Stimulated activated naive CD4-positive, alpha-beta T cell (primary cell): ENCODE results near the gene SERINC5.
"Not testable (repeated sequence)": the region's sequence is repeated elsewhere in the genome, so short reads cannot be mapped to it uniquely, and the experiment has no call there.

Source experiments
- DNase-seq, 6 experiments: peaks; one replicate each; lab custom pipeline; 2025; lab: John Stamatoyannopoulos, UW

Gene SERINC5

DNA sequence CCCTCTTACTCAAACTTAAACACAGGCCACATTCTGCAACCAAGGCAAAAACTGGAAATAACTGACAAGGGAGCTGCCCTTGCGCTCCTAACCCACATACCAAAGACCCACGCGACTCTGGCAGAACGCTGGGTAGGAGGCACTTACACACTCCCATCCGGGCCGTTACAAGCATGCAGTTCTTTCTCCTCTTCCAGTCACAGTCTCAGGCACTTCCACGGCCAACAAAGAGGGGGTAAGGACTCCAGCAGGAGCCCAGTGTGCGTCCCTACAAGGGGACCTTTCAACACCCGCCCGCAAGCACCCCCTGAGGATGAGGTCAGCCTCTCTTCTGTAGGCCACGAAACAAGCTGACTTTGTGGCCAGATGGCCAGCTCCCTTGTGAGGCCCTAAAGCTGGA is 57.4 kb downstream of the SERINC5 start:
- no peak for DNase-seq

DNA sequence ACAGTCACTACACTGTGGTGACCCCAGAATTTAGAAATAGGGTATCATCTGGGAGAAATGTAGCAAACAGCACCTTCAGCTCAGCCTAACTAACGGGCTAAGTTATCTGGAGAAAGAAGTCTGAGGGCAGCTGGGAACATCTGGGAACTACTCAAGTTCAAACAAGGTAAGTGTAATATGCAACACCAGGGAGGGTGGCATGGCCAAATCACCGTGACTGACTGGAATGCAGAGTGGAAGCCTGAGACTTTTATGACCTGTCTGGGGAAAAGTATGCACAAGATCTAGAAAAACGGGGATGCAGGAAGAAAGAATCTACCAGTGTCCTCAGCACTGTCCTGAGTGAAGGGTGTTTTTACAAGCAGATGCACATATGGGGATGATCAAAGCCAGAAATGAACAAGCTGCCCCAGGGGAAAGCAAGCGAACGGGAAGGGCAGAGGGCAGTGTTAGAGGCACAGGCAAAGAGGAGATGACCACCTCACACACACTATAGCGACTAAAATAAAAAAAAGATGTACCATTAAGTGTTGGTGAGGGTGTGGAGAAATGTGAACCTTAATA is 59.9 kb downstream of the SERINC5 start:
- no peak for DNase-seq

DNA sequence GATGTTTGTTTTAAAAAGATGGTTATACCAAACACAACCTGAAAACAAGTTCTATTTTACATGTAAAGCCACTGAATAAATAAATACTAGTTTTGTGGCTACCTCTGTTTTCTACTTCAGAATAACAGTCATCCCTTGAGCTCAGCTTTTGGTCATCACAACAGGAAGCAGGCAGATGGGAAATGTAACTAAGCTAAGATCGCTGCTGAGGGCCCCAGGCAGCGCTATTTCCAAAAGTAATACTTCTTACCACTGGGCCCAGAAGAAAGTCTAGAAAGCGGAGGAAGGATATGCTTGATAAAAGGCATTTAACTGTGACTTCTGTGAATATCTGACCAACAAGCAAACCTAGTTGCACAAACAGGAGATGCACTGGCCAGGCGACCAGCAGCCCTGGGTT is 61.4 kb downstream of the SERINC5 start:
- no peak for DNase-seq

DNA sequence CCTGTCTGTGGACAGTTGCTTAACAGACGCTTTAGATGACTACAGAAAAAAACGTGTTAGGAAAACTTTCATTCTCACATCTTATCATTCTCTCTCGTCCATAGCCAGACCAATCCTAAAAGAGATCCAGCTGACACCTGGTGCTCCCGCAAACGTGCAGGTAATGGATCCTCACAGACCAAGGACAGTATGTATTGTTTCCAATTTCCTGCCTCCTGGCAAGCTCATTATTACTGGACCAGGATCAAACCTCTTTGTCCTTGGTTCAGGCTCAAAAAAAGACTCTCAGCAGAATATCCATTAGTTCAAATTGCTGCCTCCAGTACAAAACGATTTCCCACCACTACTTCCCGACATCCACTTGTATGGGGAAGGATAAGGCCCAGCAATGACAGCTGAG is 62.4 kb downstream of the SERINC5 start:
- no peak for DNase-seq

DNA sequence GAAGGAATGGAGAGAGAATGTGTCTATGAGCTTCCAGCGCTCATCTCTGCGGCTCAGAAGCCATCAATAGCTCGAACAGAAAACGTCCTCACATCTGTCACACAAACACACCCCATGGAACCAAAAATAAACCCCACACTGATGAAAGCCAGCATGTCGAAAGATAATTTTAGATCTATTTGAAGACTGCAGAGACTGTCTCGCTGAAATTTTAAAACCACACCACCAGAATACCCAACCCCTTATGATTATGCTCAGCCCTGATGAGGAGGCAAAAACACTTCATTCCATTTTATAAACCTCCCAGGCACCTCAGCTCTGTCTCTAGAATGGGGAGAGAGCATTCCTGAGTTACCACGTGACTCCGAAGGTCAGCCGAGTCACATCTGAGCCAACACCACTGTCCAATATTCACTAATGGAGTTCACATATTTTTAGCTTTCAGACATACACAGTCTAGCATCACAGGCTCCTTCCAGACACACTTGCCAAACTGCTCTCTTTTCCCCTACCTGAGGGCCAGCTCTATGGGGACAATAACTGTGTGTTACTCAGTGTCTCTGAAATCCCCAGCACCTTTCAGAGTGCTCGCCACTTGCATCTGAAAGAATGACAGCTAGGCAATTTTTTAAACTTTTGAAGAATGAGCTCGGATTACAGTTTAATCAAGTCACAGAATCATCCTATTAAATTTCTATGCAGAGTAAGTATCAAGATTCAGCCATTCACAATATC is 63.2 kb downstream of the SERINC5 start:
- DNase-seq, result peak in 4 of 6 experiments; percentile 12 to 65 (median 62)

DNA sequence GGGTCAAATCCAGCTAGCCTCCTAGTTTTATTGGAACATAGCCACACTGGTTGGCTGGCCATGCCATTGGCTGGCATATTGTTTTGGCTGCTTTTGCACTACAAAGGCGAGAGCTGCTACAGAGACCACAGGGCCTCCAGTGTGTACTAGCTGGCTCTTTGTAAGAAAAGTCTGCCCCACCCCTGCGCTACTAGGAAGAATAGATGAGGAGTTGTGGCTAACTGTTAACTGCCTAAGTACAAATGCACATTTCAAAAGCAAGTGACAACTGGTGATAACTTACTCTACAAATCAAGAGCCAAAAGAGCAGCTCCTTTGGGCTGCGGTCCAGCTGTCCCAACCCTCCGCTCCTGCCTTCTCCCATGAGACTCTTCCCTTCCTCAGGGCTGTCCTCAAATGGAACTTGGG is 63.9 kb downstream of the SERINC5 start:
- peak; percentile 30 to 65 (median 54) for DNase-seq

DNA sequence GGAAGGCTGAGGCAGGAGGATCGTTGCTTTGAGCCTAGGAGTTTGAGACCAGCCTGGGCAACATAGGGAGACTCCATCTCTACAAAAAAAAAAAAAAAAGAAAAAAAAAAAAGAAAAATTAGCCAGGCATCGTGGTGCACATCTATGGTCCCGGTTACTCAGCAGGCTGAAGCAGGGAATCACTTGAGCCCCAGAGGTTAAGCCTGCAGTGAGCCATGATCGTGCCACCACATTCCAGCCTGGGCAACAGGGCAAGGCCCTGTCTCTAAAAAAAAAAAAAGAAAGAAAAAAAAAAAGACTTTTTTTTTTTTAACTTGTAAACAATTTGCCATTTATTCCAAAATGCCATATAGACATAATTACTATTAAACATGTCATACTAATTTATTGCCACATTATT is 64.5 kb downstream of the SERINC5 start:
- no peak for DNase-seq

DNA sequence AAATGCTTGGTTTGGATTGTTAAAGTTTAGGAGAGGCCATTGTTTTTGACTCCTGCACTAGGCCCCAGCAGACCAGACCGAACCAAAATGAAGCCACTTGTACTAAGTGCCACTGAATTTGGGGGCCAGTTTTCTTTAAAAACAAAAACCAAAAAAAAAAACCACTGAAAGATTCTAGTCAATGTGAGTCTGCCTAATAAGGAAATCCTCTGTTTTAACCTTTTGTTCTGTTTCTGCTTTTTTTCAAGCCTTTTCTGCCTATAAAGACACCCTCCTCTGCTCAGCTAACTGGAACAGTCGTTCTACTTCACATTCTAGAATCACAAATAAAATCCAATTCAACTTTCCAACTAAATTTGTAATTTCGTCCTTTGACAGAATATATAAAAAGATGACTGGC is 64.9 kb downstream of the SERINC5 start:
- DNase-seq, result peak in 3 of 6 experiments; percentile 22 to 39 (median 33)

DNA sequence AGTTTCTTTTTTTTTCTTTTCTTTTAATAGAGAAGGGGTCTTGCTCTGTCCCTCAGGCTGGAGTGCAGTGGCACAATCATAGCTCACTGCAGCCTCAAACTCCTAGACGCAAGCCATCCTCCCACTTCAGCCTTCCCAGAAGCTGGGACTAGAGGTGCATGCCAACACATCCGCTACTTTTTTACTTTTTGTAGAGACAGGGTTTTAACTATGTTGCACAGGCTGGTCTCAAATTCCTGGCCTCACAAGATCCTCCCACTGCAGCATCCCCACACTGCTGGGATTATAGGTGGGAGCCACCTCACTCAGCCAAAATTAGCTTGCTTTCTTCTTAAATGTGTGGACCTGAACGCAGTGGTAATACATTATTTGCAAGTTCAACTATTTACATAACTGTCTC is 66.1 kb downstream of the SERINC5 start:
- DNase-seq, result no peak

DNA sequence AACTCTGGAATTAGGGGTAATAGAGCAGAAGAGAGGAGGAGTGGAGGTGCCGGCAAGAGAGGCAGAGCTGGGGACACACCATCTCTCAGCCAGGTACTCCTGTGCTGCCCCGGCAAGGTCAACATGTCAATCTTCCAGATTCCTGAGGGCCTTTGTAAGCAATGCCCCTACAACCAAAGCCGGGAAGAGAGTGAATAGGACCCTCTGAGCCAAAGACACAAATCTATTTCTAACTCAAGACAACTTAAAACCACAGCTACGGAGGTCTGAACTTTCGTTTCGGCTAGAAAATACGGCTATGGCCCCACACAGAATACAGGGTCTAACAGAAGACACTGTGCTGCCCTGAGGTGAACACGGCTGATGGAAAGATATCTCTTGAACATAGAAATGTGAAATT is 66.6 kb downstream of the SERINC5 start:
- no peak for DNase-seq

DNA sequence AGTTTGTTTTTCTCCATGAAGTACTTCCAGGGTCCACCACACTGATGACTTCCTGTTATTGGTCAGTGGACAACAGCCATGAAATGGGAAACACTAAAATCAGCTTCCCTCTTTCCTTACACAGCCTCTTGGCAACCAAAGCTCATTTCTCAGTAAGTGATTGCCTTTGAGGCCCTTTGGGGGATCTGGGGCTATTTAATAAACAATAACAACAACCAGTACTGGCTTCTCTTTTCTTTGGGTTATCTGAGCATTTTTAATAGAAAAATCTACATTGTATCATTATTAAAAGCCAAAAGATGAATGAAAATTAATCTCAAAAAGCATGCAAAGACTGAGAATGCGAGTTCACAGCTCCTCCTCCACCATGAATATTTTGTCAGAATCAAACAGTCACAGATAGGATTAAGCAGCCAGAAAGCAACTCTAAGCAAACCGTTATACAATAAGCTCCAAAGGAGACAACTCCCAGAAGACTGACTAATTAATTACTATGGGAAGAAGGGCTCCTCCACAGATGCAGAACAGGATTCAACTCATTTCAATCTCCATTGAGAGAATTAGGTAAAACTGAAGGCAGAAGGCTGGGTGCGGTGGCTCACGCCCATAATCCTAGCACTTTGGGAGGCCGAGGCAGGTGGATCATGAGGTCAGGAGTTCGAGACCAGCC is 68.3 kb downstream of the SERINC5 start:
- no peak for DNase-seq

DNA sequence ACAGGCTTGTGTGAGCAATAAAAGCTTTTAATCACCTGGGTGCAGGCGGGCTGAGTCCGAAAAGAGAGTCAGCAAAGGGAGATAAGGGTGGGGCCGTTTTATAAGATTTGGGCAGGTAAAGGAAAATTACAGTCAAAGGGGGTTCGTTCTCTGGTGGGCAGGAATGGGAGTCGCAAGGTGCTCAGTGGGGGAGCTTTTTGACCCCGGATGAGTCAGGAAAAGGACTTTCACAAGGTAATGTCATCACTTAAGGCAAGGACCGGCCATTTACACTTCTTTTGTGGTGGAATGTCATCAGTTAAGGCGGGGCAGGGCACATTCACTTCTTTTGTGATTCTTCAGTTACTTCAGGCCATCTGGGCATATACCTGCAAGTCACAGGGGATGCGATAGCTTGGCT is 70.3 kb downstream of the SERINC5 start:
- not testable (repeated sequence) for DNase-seq

DNA sequence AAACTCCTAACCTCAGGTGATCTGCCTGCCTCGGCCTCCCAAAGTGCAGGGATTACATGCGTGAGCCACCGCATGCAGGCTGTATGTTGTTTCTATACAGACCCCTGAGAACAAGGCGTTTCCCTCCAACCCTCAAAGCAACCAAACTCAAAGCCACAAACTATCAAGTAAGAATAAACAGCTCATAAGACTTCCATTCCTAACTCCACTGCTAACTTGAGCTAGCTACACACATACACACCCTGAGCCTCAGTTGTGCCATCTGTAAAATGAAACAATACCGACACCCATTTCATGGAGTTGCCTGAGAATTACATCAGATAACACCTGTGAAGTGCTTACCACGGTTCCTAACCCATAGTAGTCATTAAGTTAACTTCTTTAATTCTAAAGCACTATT is 70.8 kb downstream of the SERINC5 start:
- peak in 1 of 6 experiments; percentile 17 for DNase-seq

DNA sequence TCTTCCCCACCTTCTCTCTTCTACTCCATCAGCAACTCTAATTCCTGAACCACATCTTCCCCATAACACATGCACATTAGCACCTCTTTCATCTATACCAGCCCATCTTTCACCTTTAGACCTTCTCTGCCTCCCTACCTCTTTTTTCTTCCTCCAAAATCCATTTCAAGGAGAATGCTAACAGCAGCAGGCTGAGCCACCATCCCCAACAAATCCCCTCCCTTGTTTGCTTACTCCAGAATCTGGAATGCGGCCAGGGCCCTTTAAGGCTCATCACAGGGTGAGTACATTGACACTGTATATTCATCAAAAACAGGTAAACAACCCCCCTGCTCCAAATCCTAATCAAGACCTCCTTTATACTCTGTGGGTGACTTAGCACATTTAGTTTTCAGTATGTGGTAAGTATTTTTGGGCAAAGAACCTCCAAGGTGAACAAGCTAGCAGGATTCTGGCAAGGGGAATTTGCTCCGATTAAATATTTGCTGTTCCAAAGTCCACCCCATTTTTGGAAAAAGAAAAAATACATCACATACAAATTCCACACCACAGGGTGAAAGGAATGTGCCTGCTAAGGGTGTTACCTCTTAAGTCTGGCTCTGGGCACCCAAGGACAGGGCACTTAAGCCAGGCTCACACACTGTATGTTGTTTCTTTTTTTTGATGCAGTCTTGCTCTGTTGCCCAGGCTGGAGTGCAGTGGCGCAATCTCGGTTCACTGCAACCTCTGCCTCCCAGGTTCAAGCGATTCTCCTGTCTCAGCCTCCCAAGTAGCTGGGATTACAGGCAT is 71.4 kb downstream of the SERINC5 start:
- no peak for DNase-seq

DNA sequence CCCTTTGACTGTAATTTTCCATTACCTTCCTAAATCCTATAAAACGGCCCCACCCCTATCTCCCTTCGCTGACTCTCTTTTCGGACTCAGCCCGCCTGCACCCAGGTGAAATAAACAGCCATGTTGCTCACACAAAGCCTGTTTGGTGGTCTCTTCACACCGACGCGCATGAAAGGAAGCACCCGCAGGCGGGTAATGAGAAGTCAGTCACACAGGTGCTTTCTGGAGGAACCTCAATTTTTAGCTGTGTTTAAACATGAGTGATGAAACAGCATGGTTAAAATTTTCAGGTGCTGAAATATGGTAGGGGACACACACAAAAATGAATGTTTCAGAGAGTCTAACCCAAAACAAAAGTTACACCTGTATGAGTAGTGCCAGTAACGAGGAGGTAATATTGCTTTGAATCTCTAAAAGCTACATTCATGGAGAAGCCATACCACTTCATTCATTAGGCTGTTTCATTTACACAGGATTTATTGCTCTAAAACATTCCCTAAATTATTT is 72.1 kb downstream of the SERINC5 start:
- DNase-seq, result peak in 3 of 6 experiments; percentile 21 to 25 (median 25)

DNA sequence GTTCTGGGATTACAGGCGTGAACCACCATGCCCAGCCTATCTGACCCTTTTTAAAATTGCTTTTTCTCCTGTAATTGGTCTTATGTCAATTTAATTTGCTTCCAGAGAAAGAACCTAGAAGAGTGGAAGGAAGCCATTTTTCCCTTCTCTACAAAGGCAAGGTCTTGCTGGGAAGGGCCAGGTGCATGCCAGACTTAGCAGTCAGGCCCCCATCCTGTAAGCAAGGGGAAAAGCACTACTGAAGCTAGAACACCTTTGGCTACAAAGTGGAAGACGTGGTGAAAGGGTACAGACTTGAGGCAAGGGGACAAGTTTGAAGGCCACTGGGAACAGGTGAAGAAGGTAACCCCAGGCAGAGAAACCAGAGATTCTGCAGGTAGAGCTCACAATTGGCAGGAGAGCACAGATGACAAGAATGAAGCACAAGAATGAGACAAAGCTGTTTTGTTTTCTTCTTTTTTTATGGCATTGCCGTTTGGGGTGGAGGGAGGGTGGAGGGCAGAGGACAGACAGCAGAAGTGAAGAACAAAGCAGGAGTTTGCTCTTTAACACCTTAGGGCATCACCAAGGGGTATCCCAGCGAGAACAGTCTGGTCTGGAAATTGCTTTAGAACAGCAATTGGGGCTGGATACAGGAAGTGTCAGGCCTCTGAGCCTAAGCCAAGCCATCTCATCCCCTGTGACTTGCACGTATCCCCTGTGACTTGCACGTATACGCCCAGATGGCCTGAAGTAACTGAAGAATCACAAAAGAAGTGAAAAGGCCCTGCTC is 72.9 kb downstream of the SERINC5 start:
- peak in 3 of 6 experiments; percentile 12 to 39 (median 21) for DNase-seq

DNA sequence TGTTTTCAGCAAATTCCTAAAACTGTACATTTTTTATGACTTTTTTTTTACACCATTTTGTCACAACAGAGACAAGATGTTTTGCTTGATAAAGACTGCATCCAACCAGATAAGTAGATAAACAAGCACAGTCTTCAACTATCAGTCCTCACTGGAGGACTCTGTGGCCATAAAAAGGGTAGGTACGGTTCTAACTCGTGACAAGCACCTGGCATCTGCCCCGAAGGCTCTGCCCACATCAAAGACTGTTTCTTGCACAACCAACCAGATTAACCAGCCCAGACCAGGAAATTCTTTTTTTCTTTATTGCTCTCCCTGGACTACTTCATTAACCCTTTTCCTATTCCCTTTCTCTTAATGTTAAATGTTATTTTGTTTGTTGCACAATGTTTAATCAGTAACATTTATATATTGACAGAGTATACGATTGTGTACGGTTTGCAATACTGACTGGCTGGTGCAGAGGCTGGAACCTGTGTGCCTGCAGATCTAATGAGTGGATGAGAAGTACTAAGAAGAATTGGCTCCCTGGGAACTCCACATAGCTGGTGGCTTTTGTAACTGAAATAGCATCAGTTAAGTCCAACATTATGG is 74.1 kb downstream of the SERINC5 start:
- peak; percentile 18 to 69 (median 58) for DNase-seq

DNA sequence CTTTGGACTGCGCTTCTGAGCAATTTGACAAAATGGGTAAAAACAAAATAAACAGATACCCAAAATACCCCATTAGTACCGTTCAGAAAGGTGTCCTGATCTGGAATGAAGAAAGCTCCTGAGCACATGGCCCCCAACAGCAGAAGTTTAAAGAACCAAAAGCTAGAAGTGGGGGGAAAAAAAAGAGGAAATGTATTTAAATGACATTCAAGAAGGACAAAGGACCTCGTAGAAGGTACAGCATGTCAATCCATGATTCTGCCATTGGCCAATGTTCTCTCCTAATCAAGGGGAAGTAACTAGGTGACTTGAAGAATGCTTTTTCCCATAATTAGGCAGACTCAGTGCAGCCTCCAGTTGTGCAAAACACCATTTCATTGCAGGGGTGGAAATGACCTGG is 78.6 kb downstream of the SERINC5 start:
- no peak for DNase-seq

DNA sequence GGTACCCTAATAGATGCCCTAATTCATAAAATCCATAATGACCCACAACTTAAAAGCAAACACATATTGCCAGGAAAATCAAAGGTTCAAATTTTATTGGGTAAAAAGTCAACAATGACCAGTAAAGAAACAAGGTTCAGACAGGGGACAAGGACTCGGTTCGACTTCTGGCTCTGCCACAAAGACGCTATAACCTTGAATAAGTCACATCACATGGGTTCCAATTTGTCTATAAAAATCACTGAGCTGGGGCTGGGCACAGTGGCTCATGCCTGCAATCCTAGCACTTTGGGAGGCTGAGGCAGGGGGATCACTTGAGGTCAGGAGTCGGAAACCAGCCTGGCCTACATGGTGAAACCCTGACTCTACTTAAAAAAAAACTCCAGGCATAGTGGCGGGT is 80.5 kb downstream of the SERINC5 start:
- DNase-seq, result no peak

DNA sequence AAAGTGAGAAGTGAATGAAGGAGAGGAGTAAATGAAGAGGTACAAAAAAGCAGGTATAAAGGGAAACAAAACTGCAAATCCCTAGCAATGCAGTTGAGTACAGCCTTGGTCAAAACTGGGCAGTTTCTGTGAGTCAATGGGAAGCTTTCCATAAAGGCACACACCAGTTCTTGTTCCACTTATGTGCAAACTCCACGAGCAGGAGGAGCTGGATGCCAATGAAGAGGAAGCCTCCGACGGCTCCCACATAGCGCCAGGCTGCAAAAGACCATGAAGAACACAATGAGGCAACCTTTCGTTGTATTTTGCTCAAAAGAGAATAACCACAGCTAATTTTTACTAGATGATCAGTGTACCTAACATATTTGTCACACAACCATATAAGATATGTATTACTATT is 81.1 kb downstream of the SERINC5 start:
- DNase-seq, result no peak

DNA sequence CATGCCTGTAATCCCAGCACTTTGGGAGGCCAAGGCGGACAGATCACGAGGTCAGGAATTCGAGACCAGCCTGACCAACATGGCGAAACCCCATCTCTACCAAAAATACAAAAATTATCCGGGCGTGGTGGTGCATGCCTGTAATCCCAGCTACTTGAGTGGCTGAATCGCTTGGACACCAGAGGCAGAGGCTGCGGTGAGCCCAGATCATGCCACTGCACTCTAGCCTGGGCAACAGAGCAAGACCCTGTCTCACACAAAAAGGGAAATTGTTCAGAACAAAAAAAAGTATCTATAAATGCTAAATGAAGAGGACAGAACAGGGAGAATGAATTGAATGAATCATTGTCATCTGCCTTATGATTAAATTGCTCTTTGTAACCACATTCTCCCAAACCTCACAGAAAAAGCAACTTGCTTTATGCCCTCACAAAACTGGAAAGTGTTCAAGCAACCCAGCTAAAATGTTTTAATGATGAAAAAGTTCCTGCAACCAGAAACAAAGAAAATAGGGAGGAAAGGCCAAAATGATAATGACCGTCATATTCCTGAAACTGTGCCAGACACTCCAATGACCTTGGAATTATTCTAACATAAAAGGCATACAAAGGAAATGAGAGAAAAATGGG is 83.7 kb downstream of the SERINC5 start:
- DNase-seq, result no peak
